Measurements from ENCODE around the gene CTTNBP2.
A peak's percentile ranks its signal among the peaks of the same experiment; 100 is the strongest.

The CTTNBP2 gene

GRCh38 chr7:117902314-117902889 is 29.2 kb upstream of the CTTNBP2 start:
- no peak overlapping the region for H3K4me3 ChIP-seq (ENCODE audit: low read depth, low read length)
- DNase-seq (ENCODE audit: low read depth) = no peak
- TF ChIP-seq CTCF (IDR thresholded peaks at IDR 0.05; ENCODE audit: control insufficient read depth, extremely low read depth, insufficient read depth) = no peak

- no peak for TF ChIP-seq CTCF (IDR thresholded peaks at IDR 0.05; ENCODE audit: control insufficient read depth, extremely low read depth, insufficient read depth)
- H3K4me3 ChIP-seq (ENCODE audit: low read depth, low read length) = no peak overlapping the region
- peak; percentile 40 for DNase-seq (ENCODE audit: low read depth)
Observed at GRCh38 chr7:117901089-117901797, 28.0 kb upstream of the CTTNBP2 start.

- DNase-seq (ENCODE audit: low read depth) = no peak
- no peak for TF ChIP-seq CTCF (IDR thresholded peaks at IDR 0.05; ENCODE audit: control insufficient read depth, extremely low read depth, insufficient read depth)
- no peak overlapping the region for H3K4me3 ChIP-seq (ENCODE audit: low read depth, low read length)
Observed at GRCh38 chr7:117896339-117896738, 23.1 kb upstream of the CTTNBP2 start.

GRCh38 chr7:117895276-117895675 is 22.0 kb upstream of the CTTNBP2 start:
- DNase-seq (ENCODE audit: low read depth) = no peak
- no peak for TF ChIP-seq CTCF (IDR thresholded peaks at IDR 0.05; ENCODE audit: control insufficient read depth, extremely low read depth, insufficient read depth)
- H3K4me3 ChIP-seq (ENCODE audit: low read depth, low read length) = no peak overlapping the region

- no peak overlapping the region for H3K4me3 ChIP-seq (ENCODE audit: low read depth, low read length)
- no peak for TF ChIP-seq CTCF (IDR thresholded peaks at IDR 0.05; ENCODE audit: control insufficient read depth, extremely low read depth, insufficient read depth)
- DNase-seq (ENCODE audit: low read depth) = no peak
Observed at GRCh38 chr7:117894037-117894436, 20.8 kb upstream of the CTTNBP2 start.

GRCh38 chr7:117892821-117893220 is 19.6 kb upstream of the CTTNBP2 start:
- TF ChIP-seq CTCF (IDR thresholded peaks at IDR 0.05; ENCODE audit: control insufficient read depth, extremely low read depth, insufficient read depth) = no peak
- no peak for DNase-seq (ENCODE audit: low read depth)
- H3K4me3 ChIP-seq (ENCODE audit: low read depth, low read length) = no peak overlapping the region

GRCh38 chr7:117889611-117890010 is 16.4 kb upstream of the CTTNBP2 start:
- TF ChIP-seq CTCF (IDR thresholded peaks at IDR 0.05; ENCODE audit: control insufficient read depth, extremely low read depth, insufficient read depth) = no peak
- H3K4me3 ChIP-seq (ENCODE audit: low read depth, low read length) = no peak overlapping the region
- DNase-seq (ENCODE audit: low read depth) = no peak

Data from LNCaP clone FGC (cell line).